ENCODE results near the gene S1PR5. TPM values are rescaled to one million over a fixed set of nuclear protein-coding genes. Genes with fewer than 3 reads are reported as not detected.
"Not testable (repeated sequence)": the region's sequence is repeated elsewhere in the genome, so short reads cannot be mapped to it uniquely, and the experiment has no call there.

S1PR5 gene
- total and polyA plus RNA-seq, 8 donors, result 0.20 to 1.8 (median 0.86) TPM

GRCh38 chr19:10551698-10552301 is 34.6 kb upstream of the S1PR5 start:
- H3K27me3 ChIP-seq, result no peaks in the 10 kb centered on the region
- no peaks in the 10 kb centered on the region for H3K9me3 ChIP-seq
- intact Hi-C loops (cut with DNase I), result no loop called here
- TF ChIP-seq CTCF (IDR thresholded peaks at IDR 0.05), result no peak
- DNase-seq, result no peak
- no peak overlapping the region for H3K27ac ChIP-seq
- H3K4me1 ChIP-seq, result peaks cover 0 to 6% of the 10 kb centered on the region in 2 donors
- peak; percentile 39 for ATAC-seq
- peaks cover 0 to 99% of the 10 kb centered on the region in 2 donors for H3K36me3 ChIP-seq
- H3K4me3 ChIP-seq, result no peak overlapping the region

DNA sequence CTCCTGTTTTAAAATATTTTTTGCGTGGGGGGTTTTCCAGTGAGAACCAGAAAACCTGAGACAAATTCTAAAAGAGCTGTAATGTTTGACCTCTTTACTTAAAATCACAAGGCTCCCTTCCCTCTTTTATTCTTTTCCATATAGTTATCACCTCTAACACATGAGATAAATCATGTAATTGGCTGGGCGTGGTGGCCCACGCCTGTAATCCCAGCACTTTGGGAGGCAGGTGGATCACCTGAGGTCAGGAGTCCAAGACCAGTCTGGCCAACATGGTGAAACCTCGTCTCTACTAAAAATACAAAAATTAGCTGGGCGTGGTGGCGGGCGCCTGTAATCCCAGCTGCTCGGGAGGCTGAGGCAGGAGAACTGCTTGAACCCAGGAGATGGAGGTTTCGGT is 33.8 kb upstream of the S1PR5 start:
- ATAC-seq; H3K4me1 ChIP-seq; DNase-seq; H3K27me3 ChIP-seq; H3K9me3 ChIP-seq; H3K27ac ChIP-seq; H3K4me3 ChIP-seq; intact Hi-C loops (cut with DNase I): not testable (repeated sequence)
- peaks cover 0 to 97% of the 10 kb centered on the region in 2 donors for H3K36me3 ChIP-seq

GRCh38 chr19:10550336-10550735 is 33.1 kb upstream of the S1PR5 start:
- intact Hi-C loops (cut with DNase I), result no loop called here
- TF ChIP-seq CTCF (IDR thresholded peaks at IDR 0.05), result no peak
- no peaks in the 10 kb centered on the region for H3K27me3 ChIP-seq
- DNase-seq, result no peak
- peaks cover 0 to 90% of the 10 kb centered on the region in 2 donors for H3K36me3 ChIP-seq
- no peak overlapping the region for H3K4me3 ChIP-seq
- H3K4me1 ChIP-seq, result peaks cover 0 to 13% of the 10 kb centered on the region in 2 donors
- H3K27ac ChIP-seq, result no peak overlapping the region
- ATAC-seq, result no peak
- H3K9me3 ChIP-seq, result no peaks in the 10 kb centered on the region

DNA sequence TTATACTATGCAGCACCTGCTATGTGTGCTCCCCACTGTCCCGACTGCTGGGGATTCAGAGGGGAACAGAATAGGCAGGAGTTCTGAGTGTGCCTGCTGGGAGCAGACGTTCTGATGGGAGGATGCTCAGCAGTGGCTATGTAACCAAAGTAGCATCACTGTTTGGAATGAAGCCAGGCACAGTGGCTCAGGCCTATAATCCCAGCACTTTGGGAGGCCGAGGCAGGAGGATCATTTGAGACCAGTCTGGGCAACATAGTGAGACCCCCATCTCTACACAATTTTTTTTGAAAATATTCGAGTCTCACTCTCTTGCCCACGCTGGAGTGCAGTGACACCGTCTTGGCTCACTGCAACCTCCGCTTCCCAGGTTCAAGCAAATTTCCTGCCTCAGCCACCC is 32.5 kb upstream of the S1PR5 start:
- Histone ChIP-seq H3K9me3 (no peaks in the 10 kb centered on the region), H3K4me1 (peaks cover 3 to 19% of the 10 kb centered on the region in 2 donors), H3K27ac (no peak overlapping the region), H3K36me3 (peaks cover 0 to 84% of the 10 kb centered on the region in 2 donors), H3K4me3 (no peak overlapping the region), H3K27me3 (no peaks in the 10 kb centered on the region)
- ATAC-seq, result no peak
- no peak for DNase-seq
- no peak for TF ChIP-seq CTCF (IDR thresholded peaks at IDR 0.05)
- intact Hi-C loops (cut with DNase I), result no loop called here

DNA sequence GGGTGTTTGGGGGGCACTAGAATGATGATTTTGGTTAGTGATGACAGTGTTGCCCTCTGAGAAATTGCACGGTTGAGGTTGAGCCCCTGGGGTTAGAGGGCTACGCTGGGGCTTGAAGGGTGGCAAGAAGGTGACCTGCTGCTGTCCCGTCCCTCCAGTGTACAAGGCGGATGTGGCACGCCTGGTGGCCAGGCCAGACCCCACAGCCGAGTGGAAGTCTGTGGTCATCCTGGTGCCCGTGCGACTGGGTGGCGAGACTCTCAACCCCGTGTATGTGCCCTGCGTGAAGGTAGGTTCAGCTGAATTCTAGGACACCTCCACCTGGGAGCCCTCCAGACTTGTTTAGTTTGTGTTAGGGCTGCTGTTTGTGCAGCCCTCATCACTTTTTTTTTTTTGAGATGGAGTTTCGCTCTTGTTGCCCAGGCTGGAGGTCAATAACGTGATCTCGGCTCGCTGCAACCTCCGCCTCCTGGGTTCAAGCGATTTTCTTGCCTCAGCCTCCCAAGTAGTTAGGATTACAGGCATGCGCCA is 31.6 kb upstream of the S1PR5 start:
- intact Hi-C loops (cut with DNase I), result no loop called here
- DNase-seq (no peak), ATAC-seq (no peak)
- Histone ChIP-seq H3K36me3 (peaks cover 0 to 75% of the 10 kb centered on the region in 2 donors), H3K4me1 (peaks cover 7 to 24% of the 10 kb centered on the region in 2 donors), H3K9me3 (no peaks in the 10 kb centered on the region), H3K4me3 (no peak overlapping the region), H3K27ac (no peak overlapping the region), H3K27me3 (no peaks in the 10 kb centered on the region)
- TF ChIP-seq CTCF (IDR thresholded peaks at IDR 0.05), result no peak

DNA sequence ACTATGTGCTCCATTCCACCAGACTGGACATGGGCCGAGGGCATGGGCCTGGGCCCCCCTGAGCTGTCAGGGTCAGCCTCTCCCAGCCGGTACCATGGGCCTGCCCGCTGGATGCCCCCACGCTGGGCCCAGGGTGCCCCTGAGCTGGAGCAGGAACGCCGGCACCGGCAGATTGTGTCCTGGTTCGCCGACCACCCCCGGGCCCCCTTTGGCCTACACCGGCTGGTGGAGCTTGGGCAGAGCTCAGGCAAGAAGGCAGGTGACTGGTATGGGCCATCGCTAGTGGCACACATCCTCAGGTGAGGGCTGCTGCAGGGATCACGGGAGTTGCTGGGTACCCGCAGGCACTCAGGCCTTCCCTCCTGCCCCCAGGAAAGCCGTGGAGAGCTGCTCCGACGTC is 29.6 kb upstream of the S1PR5 start:
- Histone ChIP-seq H3K36me3 (peaks cover 0 to 55% of the 10 kb centered on the region in 2 donors), H3K9me3 (no peaks in the 10 kb centered on the region), H3K27ac (no peak overlapping the region), H3K27me3 (no peaks in the 10 kb centered on the region), H3K4me1 (peaks cover 7 to 28% of the 10 kb centered on the region in 2 donors), H3K4me3 (no peak overlapping the region)
- ATAC-seq (no peak), DNase-seq (no peak)
- intact Hi-C loops (cut with DNase I), result no loop called here
- TF ChIP-seq CTCF (IDR thresholded peaks at IDR 0.05), result no peak

Measured in left lung (tissue), 10 donors.